GM12875 (cell line): Measurements from ENCODE around the gene SOCS1.

ENCODE experiments used
- H3K4me3 ChIP-seq: one replicate; pipeline ENCODE4 v1.5.1; 2011; ENCODE audit warnings: low read depth, low read length, control low read depth
- CTCF ChIP-seq: IDR thresholded peaks from 2 replicates; pipeline ENCODE4 v1.5.1; 2011; ENCODE audit warnings: low read depth, mild to moderate bottlenecking, control low read depth, inconsistent platforms, low read length, moderate library complexity, borderline replicate concordance; ENCODE audit not compliant: insufficient read depth

SOCS1 gene

DNA sequence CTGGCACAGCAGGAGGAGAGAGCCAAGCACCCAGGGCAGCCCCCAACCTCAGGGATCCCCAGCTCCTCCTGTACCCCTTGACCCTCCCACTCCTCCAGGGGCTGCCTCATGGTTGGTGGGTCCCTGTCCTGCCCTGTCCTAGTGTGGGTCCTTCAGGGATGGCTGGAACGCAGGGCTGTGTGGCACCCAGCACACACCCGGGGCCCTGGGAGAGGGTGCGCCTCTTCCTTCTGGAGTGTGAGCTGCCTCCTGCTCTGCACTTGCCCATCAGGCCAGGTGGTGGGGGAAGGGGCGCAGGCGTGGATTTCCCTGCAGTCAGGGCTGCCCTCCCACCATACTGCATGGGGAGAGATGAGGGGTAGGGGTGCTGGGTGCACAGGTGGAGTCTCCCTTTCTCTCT is 42.6 kb downstream of the SOCS1 start:
- H3K4me3 ChIP-seq, result no peak overlapping the region
- TF ChIP-seq CTCF, result no peak

- no peak for TF ChIP-seq CTCF
- no peak overlapping the region for H3K4me3 ChIP-seq
Observed at GRCh38 chr16:11212798-11213196, 43.2 kb downstream of the SOCS1 start.

GRCh38 chr16:11211977-11212797 is 43.8 kb downstream of the SOCS1 start:
- no peak for TF ChIP-seq CTCF
- no peak overlapping the region for H3K4me3 ChIP-seq

DNA sequence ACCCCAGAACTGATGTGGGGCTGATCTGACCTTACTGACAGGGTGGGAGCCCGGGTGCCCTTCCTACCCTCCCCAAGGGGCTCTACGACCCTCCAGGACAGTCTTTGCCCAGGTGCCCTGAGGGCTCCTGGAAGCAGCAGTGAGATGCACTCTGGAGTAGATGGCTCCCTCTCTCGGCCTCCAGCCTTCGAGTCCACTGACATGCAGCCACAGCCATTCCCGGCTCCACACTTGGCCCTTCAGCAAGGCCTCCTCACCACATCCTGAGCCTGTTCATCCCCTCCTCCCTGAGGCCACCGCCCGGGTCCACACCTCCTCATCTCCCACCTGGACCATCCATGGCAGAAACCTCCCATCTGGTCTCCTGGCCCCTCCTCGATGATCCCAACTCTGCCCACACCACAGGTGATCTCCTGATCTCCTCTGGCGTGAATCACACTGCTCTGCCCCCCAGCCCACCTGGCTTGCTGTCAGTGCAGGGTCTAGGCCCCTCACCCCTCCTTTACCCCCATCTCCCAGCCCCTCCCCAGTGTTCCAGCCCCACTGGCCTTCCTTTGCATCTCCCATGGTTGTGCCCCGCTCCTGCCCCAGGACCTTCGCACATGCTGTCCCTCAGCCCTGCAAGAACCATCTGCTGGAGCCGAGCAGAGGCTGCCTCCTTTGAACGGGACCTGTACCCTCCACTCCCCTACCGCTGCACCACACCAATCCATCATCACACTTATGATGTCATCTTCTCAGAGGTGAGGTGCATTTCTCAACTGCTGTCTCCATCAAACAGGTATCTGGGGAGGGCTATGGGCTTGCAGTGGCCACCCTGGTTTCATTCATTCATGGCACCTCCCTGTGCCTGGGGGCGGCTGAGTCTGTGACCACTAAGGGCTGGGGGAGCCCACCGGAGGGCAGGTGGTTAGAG is 44.7 kb downstream of the SOCS1 start:
- no peak for TF ChIP-seq CTCF
- no peak overlapping the region for H3K4me3 ChIP-seq

GRCh38 chr16:11210260-11210659 is 45.7 kb downstream of the SOCS1 start:
- no peak for TF ChIP-seq CTCF

GRCh38 chr16:11208916-11209665 is 46.9 kb downstream of the SOCS1 start:
- no peak overlapping the region for H3K4me3 ChIP-seq
- no peak for TF ChIP-seq CTCF

More at GRCh38 chr16:11210260-11210659, 45.7 kb downstream of the SOCS1 start:
- no peak overlapping the region for H3K4me3 ChIP-seq
